PC-9 (cell line): ENCODE measurements around the gene DLEC1.
"Not testable (repeated sequence)": the region's sequence is repeated elsewhere in the genome, so short reads cannot be mapped to it uniquely, and the experiment has no call there.

Experiments used
- CTCF ChIP-seq: fragments of 200-600 bp; sonication (generic); conservative IDR thresholded peaks from 2 replicates; pipeline ENCODE4 v1.6.1; 2017; ENCODE audit warnings: mixed run types, antibody characterized with exemption, mild to moderate bottlenecking, moderate library complexity
- EZH2 ChIP-seq: fragments of 200-600 bp; sonication (generic); IDR thresholded peaks from 2 replicates; pipeline ENCODE4 v1.8.0; 2017; ENCODE audit warnings: antibody characterized with exemption, low read depth

GRCh38 chr3:38083254-38083653 is 44.2 kb downstream of the DLEC1 start:
- not testable (repeated sequence) for TF ChIP-seq CTCF, EZH2
